K562 (cell line): ENCODE data around the gene HEMGN. TPM values are rescaled to one million over a fixed set of nuclear protein-coding genes. Genes with fewer than 3 reads are reported as not detected.

Source experiments
- DIDO1 ChIP-seq: fragments of 450-650 bp; IDR thresholded peaks from 2 replicates; pipeline ENCODE4 v1.6.1; 2016; ENCODE audit warnings: low read depth, missing biosample characterization, missing genetic modification characterization
- ELF1 ChIP-seq: fragments of 200-800 bp; sonication (Bioruptor generic); IDR thresholded peaks from 2 replicates; pipeline ENCODE4 v1.6.1; 2016; ENCODE audit warnings: missing genetic modification characterization, missing compliant biosample characterization
- ERF ChIP-seq: fragments of 450-650 bp; formaldehyde crosslinking; IDR thresholded peaks from 2 replicates; pipeline ENCODE4 v1.4.0; 2020; ENCODE audit warnings: mild to moderate bottlenecking, mixed read lengths
- FUS ChIP-seq: fragments of 200-400 bp; formaldehyde crosslinking; optimal IDR thresholded peaks from 2 replicates; pipeline ENCODE3; 2017; ENCODE audit warnings: low read depth, low read length
- HDGF ChIP-seq: fragments of 450-650 bp; IDR thresholded peaks from 2 replicates; pipeline ENCODE4 v1.6.1; 2016
- IRF2 ChIP-seq: sonication (generic); formaldehyde crosslinking; IDR thresholded peaks from 2 replicates; pipeline ENCODE4 v1.8.1; 2022; ENCODE audit warnings: mild to moderate bottlenecking, missing genetic modification reagents
- NR4A1 ChIP-seq, 2 experiments: fragments of 250-450 bp in 1 of 2; fragments of 450-650 bp in 1 of 2; sonication (Bioruptor Pico) in 1 of 2; IDR thresholded peaks; 2 replicates each; pipeline versions ENCODE4 v1.4.0 to v1.6.1; 2016 to 2020; ENCODE audit warnings: mild to moderate bottlenecking in 2 of 2, missing compliant biosample characterization in 1 of 2, missing genetic modification characterization in 1 of 2, moderate library complexity in 1 of 2
- RFX1 ChIP-seq: fragments of 450-650 bp; IDR thresholded peaks from 2 replicates; pipeline ENCODE4 v1.6.1; 2016; ENCODE audit warnings: mild to moderate bottlenecking, moderate library complexity
- RNF2 ChIP-seq: sonication (generic); IDR thresholded peaks from 2 replicates; pipeline ENCODE4 v1.6.1; 2016
- ZNF551 ChIP-seq: fragments of 250-450 bp; sonication (Bioruptor Pico); IDR thresholded peaks from 2 replicates; pipeline ENCODE4 v1.5.0; 2021; ENCODE audit warnings: mild to moderate bottlenecking, moderate library complexity
- ZNF589 ChIP-seq: fragments of 200-800 bp; sonication (Bioruptor generic); IDR thresholded peaks from 2 replicates; pipeline ENCODE4 v1.6.1; 2016; ENCODE audit warnings: low read depth, missing genetic modification characterization, missing compliant biosample characterization
- ZNF609 ChIP-seq: sonication (generic); formaldehyde crosslinking; IDR thresholded peaks from 2 replicates; pipeline ENCODE4 v1.8.1; 2023; ENCODE audit warnings: missing genetic modification reagents, mild to moderate bottlenecking, borderline replicate concordance
- polyA plus RNA-seq, 8 experiments: library from polyadenylated mRNA; depleted of rRNA in 4 of 8; stranded (reverse) in 5 of 8; unstranded in 3 of 8; fragments of >200 nt; fragmentation: Nextera tagmentation in 2 of 8; fragmentation: Illumina TruSeq in 1 of 8; extraction: Ambion mirVana in 2 of 8; extraction: Trizol in 1 of 8; gene quantifications; 2 replicates each; pipeline versions ENCODE4 v1.2.1 to v1.2.3, GENCODE V29; 2011 to 2014; ENCODE audit warnings: inconsistent platforms in 1 of 8, missing spikeins in 1 of 8
- total RNA-seq, 7 experiments: library from RNA; depleted of rRNA in 6 of 7; stranded (reverse); fragments of >200 nt in 6 of 7; fragmentation: Illumina TruSeq in 2 of 7; extraction: Trizol in 2 of 7; gene quantifications; 2 replicates each; pipeline versions ENCODE4 v1.2.1 to v1.2.3, GENCODE V29; 2011 to 2021; ENCODE audit warnings: low replicate concordance in 1 of 7
- TF ChIP-seq, protein P1 (sequence below), 2 experiments: fragments of 450-650 bp; IDR thresholded peaks; 2 replicates each; pipeline ENCODE4 v1.6.1; 2018; ENCODE audit warnings: mild to moderate bottlenecking in 2 of 2, low read depth in 1 of 2; ENCODE audit not compliant: partially characterized antibody in 2 of 2
- TF ChIP-seq, protein P2 (sequence below): fragments of 450-650 bp; IDR thresholded peaks from 2 replicates; pipeline ENCODE4 v1.6.1; 2016; ENCODE audit warnings: borderline replicate concordance
- TF ChIP-seq, protein P3 (sequence below): fragments of 250-450 bp; sonication (Bioruptor Pico); IDR thresholded peaks from 2 replicates; pipeline ENCODE4 v1.4.0; 2020

HEMGN gene
- total and polyA plus RNA-seq, 9 of the 15 experiments (the other 6 are each of a cell fraction or from before 2014, with no cell fraction given), result 56.3 to 258 (median 137) TPM

DNA sequence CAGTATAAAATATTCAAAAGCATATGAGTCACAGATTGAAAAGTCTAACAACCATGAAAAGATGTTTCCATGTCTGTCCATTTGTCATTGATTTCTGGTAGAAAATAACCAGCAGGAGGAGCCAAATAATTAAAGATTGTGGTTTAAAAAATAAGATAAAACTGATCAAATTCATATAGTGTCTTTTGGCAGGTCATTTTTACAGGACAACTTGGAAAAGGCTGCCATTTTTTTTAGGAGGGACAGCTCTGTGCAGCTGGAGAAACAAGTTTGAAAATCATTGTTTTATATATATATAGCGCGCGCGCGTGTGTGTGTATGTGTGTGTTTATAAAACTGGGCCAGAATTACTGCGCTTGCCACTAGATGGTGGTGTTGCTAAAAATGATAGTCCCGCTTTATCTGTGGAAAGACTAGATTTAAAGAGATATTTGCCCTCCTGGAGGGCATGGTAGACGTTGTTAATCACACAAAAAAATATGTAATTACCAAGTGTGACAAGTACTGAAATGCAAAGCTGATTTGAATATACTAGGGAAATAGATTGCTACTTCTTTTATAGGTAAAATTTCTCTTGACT, 14.4 kb downstream of the HEMGN start (continued):
- TF ChIP-seq, protein P1, sequence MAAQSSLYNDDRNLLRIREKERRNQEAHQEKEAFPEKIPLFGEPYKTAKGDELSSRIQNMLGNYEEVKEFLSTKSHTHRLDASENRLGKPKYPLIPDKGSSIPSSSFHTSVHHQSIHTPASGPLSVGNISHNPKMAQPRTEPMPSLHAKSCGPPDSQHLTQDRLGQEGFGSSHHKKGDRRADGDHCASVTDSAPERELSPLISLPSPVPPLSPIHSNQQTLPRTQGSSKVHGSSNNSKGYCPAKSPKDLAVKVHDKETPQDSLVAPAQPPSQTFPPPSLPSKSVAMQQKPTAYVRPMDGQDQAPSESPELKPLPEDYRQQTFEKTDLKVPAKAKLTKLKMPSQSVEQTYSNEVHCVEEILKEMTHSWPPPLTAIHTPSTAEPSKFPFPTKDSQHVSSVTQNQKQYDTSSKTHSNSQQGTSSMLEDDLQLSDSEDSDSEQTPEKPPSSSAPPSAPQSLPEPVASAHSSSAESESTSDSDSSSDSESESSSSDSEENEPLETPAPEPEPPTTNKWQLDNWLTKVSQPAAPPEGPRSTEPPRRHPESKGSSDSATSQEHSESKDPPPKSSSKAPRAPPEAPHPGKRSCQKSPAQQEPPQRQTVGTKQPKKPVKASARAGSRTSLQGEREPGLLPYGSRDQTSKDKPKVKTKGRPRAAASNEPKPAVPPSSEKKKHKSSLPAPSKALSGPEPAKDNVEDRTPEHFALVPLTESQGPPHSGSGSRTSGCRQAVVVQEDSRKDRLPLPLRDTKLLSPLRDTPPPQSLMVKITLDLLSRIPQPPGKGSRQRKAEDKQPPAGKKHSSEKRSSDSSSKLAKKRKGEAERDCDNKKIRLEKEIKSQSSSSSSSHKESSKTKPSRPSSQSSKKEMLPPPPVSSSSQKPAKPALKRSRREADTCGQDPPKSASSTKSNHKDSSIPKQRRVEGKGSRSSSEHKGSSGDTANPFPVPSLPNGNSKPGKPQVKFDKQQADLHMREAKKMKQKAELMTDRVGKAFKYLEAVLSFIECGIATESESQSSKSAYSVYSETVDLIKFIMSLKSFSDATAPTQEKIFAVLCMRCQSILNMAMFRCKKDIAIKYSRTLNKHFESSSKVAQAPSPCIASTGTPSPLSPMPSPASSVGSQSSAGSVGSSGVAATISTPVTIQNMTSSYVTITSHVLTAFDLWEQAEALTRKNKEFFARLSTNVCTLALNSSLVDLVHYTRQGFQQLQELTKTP (IDR thresholded peaks at IDR 0.05; ENCODE audit: low read depth in 1 of 2, partially characterized antibody in 2 of 2), result peak in 1 of 2 experiments; percentile 72
- TF ChIP-seq IRF2 (CRISPR knock-in tag) (no peak), RNF2 (no peak), DIDO1 (tag) (no peak), ZNF609 (no peak), HDGF (no peak), ZNF589 (CRISPR knock-in tag) (no peak), ERF (CRISPR knock-in tag) (no peak), FUS (no peak), ZNF551 (CRISPR knock-in tag) (no peak), RFX1 (no peak), ELF1 (tag) (no peak), NR4A1 (CRISPR knock-in tag; IDR thresholded peaks at IDR 0.05) (no peak), NR4A1 (tag; IDR thresholded peaks at IDR 0.05) (no peak)
- TF ChIP-seq, protein P2, sequence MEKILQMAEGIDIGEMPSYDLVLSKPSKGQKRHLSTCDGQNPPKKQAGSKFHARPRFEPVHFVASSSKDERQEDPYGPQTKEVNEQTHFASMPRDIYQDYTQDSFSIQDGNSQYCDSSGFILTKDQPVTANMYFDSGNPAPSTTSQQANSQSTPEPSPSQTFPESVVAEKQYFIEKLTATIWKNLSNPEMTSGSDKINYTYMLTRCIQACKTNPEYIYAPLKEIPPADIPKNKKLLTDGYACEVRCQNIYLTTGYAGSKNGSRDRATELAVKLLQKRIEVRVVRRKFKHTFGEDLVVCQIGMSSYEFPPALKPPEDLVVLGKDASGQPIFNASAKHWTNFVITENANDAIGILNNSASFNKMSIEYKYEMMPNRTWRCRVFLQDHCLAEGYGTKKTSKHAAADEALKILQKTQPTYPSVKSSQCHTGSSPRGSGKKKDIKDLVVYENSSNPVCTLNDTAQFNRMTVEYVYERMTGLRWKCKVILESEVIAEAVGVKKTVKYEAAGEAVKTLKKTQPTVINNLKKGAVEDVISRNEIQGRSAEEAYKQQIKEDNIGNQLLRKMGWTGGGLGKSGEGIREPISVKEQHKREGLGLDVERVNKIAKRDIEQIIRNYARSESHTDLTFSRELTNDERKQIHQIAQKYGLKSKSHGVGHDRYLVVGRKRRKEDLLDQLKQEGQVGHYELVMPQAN, result 0 out of 2 replicates have a peak, but pooled peaks have one; percentile 12
- TF ChIP-seq, protein P3, sequence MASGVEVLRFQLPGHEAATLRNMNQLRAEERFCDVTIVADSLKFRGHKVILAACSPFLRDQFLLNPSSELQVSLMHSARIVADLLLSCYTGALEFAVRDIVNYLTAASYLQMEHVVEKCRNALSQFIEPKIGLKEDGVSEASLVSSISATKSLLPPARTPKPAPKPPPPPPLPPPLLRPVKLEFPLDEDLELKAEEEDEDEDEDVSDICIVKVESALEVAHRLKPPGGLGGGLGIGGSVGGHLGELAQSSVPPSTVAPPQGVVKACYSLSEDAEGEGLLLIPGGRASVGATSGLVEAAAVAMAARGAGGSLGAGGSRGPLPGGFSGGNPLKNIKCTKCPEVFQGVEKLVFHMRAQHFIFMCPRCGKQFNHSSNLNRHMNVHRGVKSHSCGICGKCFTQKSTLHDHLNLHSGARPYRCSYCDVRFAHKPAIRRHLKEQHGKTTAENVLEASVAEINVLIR (CRISPR knock-in tag), result no peak
